ENCODE results near the gene PARVG. TPM values are rescaled to one million over a fixed set of nuclear protein-coding genes. Genes with fewer than 3 reads are reported as not detected.

PARVG gene
- total RNA-seq, 1 experiment from 2014 or later = not detected

- no TSS peak for BruUV-seq (replicated peaks)
Observed at GRCh38 chr22:44211946-44212930, 31.5 kb downstream of the PARVG start.

GRCh38 chr22:44212936-44213335, 32.2 kb downstream of the PARVG start:
- no TSS peak for BruUV-seq (replicated peaks)
- TF ChIP-seq, protein P1, sequence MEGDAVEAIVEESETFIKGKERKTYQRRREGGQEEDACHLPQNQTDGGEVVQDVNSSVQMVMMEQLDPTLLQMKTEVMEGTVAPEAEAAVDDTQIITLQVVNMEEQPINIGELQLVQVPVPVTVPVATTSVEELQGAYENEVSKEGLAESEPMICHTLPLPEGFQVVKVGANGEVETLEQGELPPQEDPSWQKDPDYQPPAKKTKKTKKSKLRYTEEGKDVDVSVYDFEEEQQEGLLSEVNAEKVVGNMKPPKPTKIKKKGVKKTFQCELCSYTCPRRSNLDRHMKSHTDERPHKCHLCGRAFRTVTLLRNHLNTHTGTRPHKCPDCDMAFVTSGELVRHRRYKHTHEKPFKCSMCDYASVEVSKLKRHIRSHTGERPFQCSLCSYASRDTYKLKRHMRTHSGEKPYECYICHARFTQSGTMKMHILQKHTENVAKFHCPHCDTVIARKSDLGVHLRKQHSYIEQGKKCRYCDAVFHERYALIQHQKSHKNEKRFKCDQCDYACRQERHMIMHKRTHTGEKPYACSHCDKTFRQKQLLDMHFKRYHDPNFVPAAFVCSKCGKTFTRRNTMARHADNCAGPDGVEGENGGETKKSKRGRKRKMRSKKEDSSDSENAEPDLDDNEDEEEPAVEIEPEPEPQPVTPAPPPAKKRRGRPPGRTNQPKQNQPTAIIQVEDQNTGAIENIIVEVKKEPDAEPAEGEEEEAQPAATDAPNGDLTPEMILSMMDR (conservative IDR thresholded peaks at IDR 0.05; ENCODE audit: low read depth, low read length) = no peak
- TF ChIP-seq EZH2 (IDR thresholded peaks at IDR 0.05; ENCODE audit: low read length, unreplicated experiment) = no peak
- no peak for TF ChIP-seq EZH2phosphoT487 (IDR thresholded peaks at IDR 0.05; ENCODE audit: borderline replicate concordance, low read length)
- DNase-seq = no peak
- H2AFZ ChIP-seq (ENCODE audit: low read length) = no peak overlapping the region
- no peak overlapping the region for H3K27ac ChIP-seq (ENCODE audit: low read length)
- no peak overlapping the region for H3K4me3 ChIP-seq (ENCODE audit: low read length)
- H3F3A ChIP-seq (ENCODE audit: low read length, unreplicated experiment) = no peaks in the 10 kb centered on the region
- H4K20me1 ChIP-seq (ENCODE audit: low read length) = no peaks in the 10 kb centered on the region
- CTCF ChIA-PET = no interaction called here
- H3K4me2 ChIP-seq (ENCODE audit: low read length) = no peak overlapping the region
- POLR2A ChIA-PET (ENCODE audit: unreplicated experiment) = no interaction called here
- no peak overlapping the region for H3K9ac ChIP-seq (ENCODE audit: low read length)
- H3K9me3 ChIP-seq (ENCODE audit: low read length) = no peaks in the 10 kb centered on the region
- no peaks in the 10 kb centered on the region for H3K9me2 ChIP-seq (replicated peaks; ENCODE audit: low read length)
- no peaks in the 10 kb centered on the region for H3K36me3 ChIP-seq (ENCODE audit: low read depth, low read length)
- no peaks in the 10 kb centered on the region for H3K4me1 ChIP-seq (ENCODE audit: insufficient read depth, low read length)
- H3K79me2 ChIP-seq (ENCODE audit: low read length) = no peaks in the 10 kb centered on the region
- intact Hi-C loops (cut with micrococcal nuclease) = no loop called here
- peaks cover 15% of the 10 kb centered on the region for H3K27me3 ChIP-seq (ENCODE audit: low read length)
- no peak for ATAC-seq

More at GRCh38 chr22:44211946-44212930, 31.5 kb downstream of the PARVG start:
- no peaks in the 10 kb centered on the region for H3F3A ChIP-seq (ENCODE audit: low read length, unreplicated experiment)
- no peak overlapping the region for H2AFZ ChIP-seq (ENCODE audit: low read length)
- ATAC-seq (no peak), DNase-seq (no peak)
- H3K9me3 ChIP-seq (ENCODE audit: low read length) = no peaks in the 10 kb centered on the region
- no peaks in the 10 kb centered on the region for H4K20me1 ChIP-seq (ENCODE audit: low read length)
- POLR2A ChIA-PET (ENCODE audit: unreplicated experiment) = no interaction called here
- no peaks in the 10 kb centered on the region for H3K9me2 ChIP-seq (replicated peaks; ENCODE audit: low read length)
- H3K27me3 ChIP-seq (ENCODE audit: low read length) = peaks cover 15% of the 10 kb centered on the region
- TF ChIP-seq EZH2phosphoT487 (IDR thresholded peaks at IDR 0.05; ENCODE audit: borderline replicate concordance, low read length) (no peak), EZH2 (IDR thresholded peaks at IDR 0.05; ENCODE audit: low read length, unreplicated experiment) (no peak)
- TF ChIP-seq, protein P1 (conservative IDR thresholded peaks at IDR 0.05; ENCODE audit: low read depth, low read length) = no peak
- H3K4me2 ChIP-seq (ENCODE audit: low read length) = no peak overlapping the region
- no peak overlapping the region for H3K9ac ChIP-seq (ENCODE audit: low read length)
- no peaks in the 10 kb centered on the region for H3K4me1 ChIP-seq (ENCODE audit: insufficient read depth, low read length)
- H3K79me2 ChIP-seq (ENCODE audit: low read length) = no peaks in the 10 kb centered on the region
- H3K36me3 ChIP-seq (ENCODE audit: low read depth, low read length) = no peaks in the 10 kb centered on the region
- CTCF ChIA-PET = no interaction called here
- no peak overlapping the region for H3K27ac ChIP-seq (ENCODE audit: low read length)
- intact Hi-C loops (cut with micrococcal nuclease) = no loop called here
- H3K4me3 ChIP-seq (ENCODE audit: low read length) = no peak overlapping the region

GRCh38 chr22:44213489-44214043, 32.8 kb downstream of the PARVG start:
- H3K27ac ChIP-seq (ENCODE audit: low read length) = no peak overlapping the region
- no peaks in the 10 kb centered on the region for H3K36me3 ChIP-seq (ENCODE audit: low read depth, low read length)
- H3K4me2 ChIP-seq (ENCODE audit: low read length) = no peak overlapping the region
- intact Hi-C loops (cut with micrococcal nuclease) = no loop called here
- no peaks in the 10 kb centered on the region for H4K20me1 ChIP-seq (ENCODE audit: low read length)
- POLR2A ChIA-PET (ENCODE audit: unreplicated experiment) = no interaction called here
- peaks cover 15% of the 10 kb centered on the region for H3K27me3 ChIP-seq (ENCODE audit: low read length)
- no TSS peak for BruUV-seq (replicated peaks)
- H3K4me1 ChIP-seq (ENCODE audit: insufficient read depth, low read length) = no peaks in the 10 kb centered on the region
- TF ChIP-seq EZH2 (IDR thresholded peaks at IDR 0.05; ENCODE audit: low read length, unreplicated experiment) (no peak), EZH2phosphoT487 (IDR thresholded peaks at IDR 0.05; ENCODE audit: borderline replicate concordance, low read length) (no peak)
- TF ChIP-seq, protein P1 (conservative IDR thresholded peaks at IDR 0.05; ENCODE audit: low read depth, low read length) = no peak
- no peaks in the 10 kb centered on the region for H3F3A ChIP-seq (ENCODE audit: low read length, unreplicated experiment)
- no peak for DNase-seq
- H3K9me2 ChIP-seq (replicated peaks; ENCODE audit: low read length) = no peaks in the 10 kb centered on the region
- no peak overlapping the region for H3K4me3 ChIP-seq (ENCODE audit: low read length)
- ATAC-seq = no peak
- no peaks in the 10 kb centered on the region for H3K79me2 ChIP-seq (ENCODE audit: low read length)
- CTCF ChIA-PET = no interaction called here
- H3K9ac ChIP-seq (ENCODE audit: low read length) = no peak overlapping the region
- H2AFZ ChIP-seq (ENCODE audit: low read length) = no peak overlapping the region
- no peaks in the 10 kb centered on the region for H3K9me3 ChIP-seq (ENCODE audit: low read length)
